ENCODE results near the gene ICAM4.

The ICAM4 gene

GRCh38 chr19:10291554-10292205 is 4.9 kb downstream of the ICAM4 start:
- DNase-seq, result no peak

GRCh38 chr19:10292206-10292788 is 5.5 kb downstream of the ICAM4 start:
- DNase-seq, result peak; percentile 92 to 97

- DNase-seq, result no peak
These were observed 6.3 kb downstream of the ICAM4 start for GRCh38 chr19:10292789-10293636.

- DNase-seq, result no peak
These were observed 7.0 kb downstream of the ICAM4 start for GRCh38 chr19:10293637-10294367.

GRCh38 chr19:10294368-10294697 is 7.6 kb downstream of the ICAM4 start:
- no peak for DNase-seq

- no peak for DNase-seq
These were observed 8.6 kb downstream of the ICAM4 start for GRCh38 chr19:10295305-10295846.

GRCh38 chr19:10295847-10296591 is 9.3 kb downstream of the ICAM4 start:
- DNase-seq, result no peak

GRCh38 chr19:10299545-10300458 is 13.0 kb downstream of the ICAM4 start:
- DNase-seq, result peak; percentile 46 to 54

- peak; percentile 86 to 88 for DNase-seq
These were observed 18.5 kb downstream of the ICAM4 start for GRCh38 chr19:10305139-10305806.

GRCh38 chr19:10306327-10306726 is 19.6 kb downstream of the ICAM4 start:
- DNase-seq, result no peak

- DNase-seq, result no peak
These were observed 22.7 kb downstream of the ICAM4 start, which contains the start of gene ZGLP1 for GRCh38 chr19:10309423-10309822. Gene ZGLP1, minus strand, starts transcription at chr19:10309815.

GRCh38 chr19:10315335-10316214 is 28.8 kb downstream of the ICAM4 start, which contains the start of gene FDX2:
Gene FDX2, minus strand, starts transcription at chr19:10316015. Its CDS starts 19 bp downstream, at chr19:10315996.
- peak; percentile 72 to 90 for DNase-seq

GRCh38 chr19:10316229-10317044 is 29.7 kb downstream of the ICAM4 start:
- DNase-seq, result no peak

- no peak for DNase-seq
These were observed 30.5 kb downstream of the ICAM4 start for GRCh38 chr19:10317045-10317856.

- DNase-seq, result no peak
These were observed 31.2 kb downstream of the ICAM4 start for GRCh38 chr19:10317857-10318462.

GRCh38 chr19:10318807-10319682 is 32.3 kb downstream of the ICAM4 start:
- DNase-seq, result peak in 1 of 2 donors; percentile 54

Data from inflammatory macrophage treated with lipopolysaccharide for 1 hour (primary cell).